Activated CD4-positive, alpha-beta memory T cell treated with anti-CD3 and anti-CD28 coated beads for 36 hours (primary cell): ENCODE results near the gene GLIS2. TPM values are rescaled to one million over a fixed set of nuclear protein-coding genes. Genes with fewer than 3 reads are reported as not detected.

Source experiments
- CTCF ChIA-PET: fragments of 350-600 bp; sonication (Branson Sonifier 250); formaldehyde crosslinking; loops from one replicate; lab custom pipeline; 2021; ENCODE audit warnings: antibody characterized with exemption, inconsistent platforms; lab: Charles Lee
- POLR2A ChIA-PET: fragments of 350-600 bp; sonication (Branson Sonifier 250); formaldehyde crosslinking; loops from one replicate; lab custom pipeline; 2021; ENCODE audit warnings: antibody characterized with exemption; lab: Charles Lee
- DNase-seq: peaks from one replicate; pipeline ENCODE4 v3.0.0-alpha.2; 2020
- H3K27ac Mint-ChIP-seq: one replicate; pipeline ENCODE4 v1.8.0; 2021; ENCODE audit warnings: mixed read lengths
- H3K27me3 Mint-ChIP-seq: one replicate; pipeline ENCODE4 v1.8.0; 2021; ENCODE audit warnings: mixed read lengths
- H3K36me3 Mint-ChIP-seq: one replicate; pipeline ENCODE4 v1.8.0; 2021; ENCODE audit warnings: mixed read lengths
- H3K4me1 Mint-ChIP-seq: one replicate; pipeline ENCODE4 v1.8.0; 2021; ENCODE audit warnings: low read depth, mixed read lengths
- H3K4me3 Mint-ChIP-seq: one replicate; pipeline ENCODE4 v1.8.0; 2021; ENCODE audit warnings: mild to moderate bottlenecking, mixed read lengths
- H3K9me3 Mint-ChIP-seq: one replicate; pipeline ENCODE4 v1.8.0; 2021; ENCODE audit warnings: mixed read lengths
- intact Hi-C: fragments of 100-400 bp; cut with micrococcal nuclease; formaldehyde crosslinking; loops from one replicate; pipeline ENCODE4 v1.15.1; 2023
- total RNA-seq, 2 experiments: library from RNA; stranded (reverse); gene quantifications; one replicate each; pipeline ENCODE4 v1.2.3, GENCODE V29; 2021

GLIS2 gene
- total RNA-seq, 2 experiments from 2014 or later = 0.52 to 0.68 TPM

DNA sequence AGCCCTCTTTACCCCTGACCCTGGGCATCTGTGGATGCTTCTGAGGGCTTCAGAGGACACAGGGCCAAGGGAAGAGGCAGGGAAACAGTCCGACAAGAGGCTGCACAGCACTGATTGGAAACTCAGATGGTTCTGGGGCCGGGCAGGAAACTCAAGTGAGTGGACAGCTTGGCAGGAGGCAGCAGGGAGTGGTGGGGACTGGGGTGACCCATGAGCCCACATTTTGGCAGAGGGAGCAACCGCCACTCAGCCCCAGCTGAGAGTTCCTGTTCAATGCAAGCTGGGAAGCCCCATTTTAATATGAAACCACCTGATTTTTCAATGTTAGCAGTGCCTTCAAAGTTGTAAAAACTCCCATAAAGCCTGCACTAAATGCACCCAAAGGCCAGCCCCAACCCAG, 54.3 kb downstream of the GLIS2 start:
- intact Hi-C loops = no loop called here
- Mint-ChIP-seq H3K4me3 (no peak overlapping the region), H3K27ac (no peak overlapping the region), H3K36me3 (no peaks in the 10 kb centered on the region), H3K27me3 (no peaks in the 10 kb centered on the region), H3K4me1 (peaks cover 15% of the 10 kb centered on the region), H3K9me3 (no peaks in the 10 kb centered on the region)
- ChIA-PET POLR2A (no interaction called here), CTCF (interaction anchor here (0.6 to 2.0 kb wide), 4 partner anchors 9 to 34 kb away, joined by 3 to 7 read pairs (median 4); no protein-coding TSS in a partner anchor)
- no peak for DNase-seq

GRCh38 chr16:4370570-4371356, 54.9 kb downstream of the GLIS2 start:
- intact Hi-C loops = no loop called here
- Mint-ChIP-seq H3K36me3 (no peaks in the 10 kb centered on the region), H3K27ac (no peak overlapping the region), H3K9me3 (no peaks in the 10 kb centered on the region), H3K27me3 (no peaks in the 10 kb centered on the region), H3K4me1 (peaks cover 19% of the 10 kb centered on the region), H3K4me3 (no peak overlapping the region)
- CTCF ChIA-PET = interaction anchor here (1.0 to 1.4 kb wide), 2 partner anchors 32 to 33 kb away, joined by 3 to 6 read pairs; no protein-coding TSS in a partner anchor
- DNase-seq = no peak
- POLR2A ChIA-PET = no interaction called here

DNA sequence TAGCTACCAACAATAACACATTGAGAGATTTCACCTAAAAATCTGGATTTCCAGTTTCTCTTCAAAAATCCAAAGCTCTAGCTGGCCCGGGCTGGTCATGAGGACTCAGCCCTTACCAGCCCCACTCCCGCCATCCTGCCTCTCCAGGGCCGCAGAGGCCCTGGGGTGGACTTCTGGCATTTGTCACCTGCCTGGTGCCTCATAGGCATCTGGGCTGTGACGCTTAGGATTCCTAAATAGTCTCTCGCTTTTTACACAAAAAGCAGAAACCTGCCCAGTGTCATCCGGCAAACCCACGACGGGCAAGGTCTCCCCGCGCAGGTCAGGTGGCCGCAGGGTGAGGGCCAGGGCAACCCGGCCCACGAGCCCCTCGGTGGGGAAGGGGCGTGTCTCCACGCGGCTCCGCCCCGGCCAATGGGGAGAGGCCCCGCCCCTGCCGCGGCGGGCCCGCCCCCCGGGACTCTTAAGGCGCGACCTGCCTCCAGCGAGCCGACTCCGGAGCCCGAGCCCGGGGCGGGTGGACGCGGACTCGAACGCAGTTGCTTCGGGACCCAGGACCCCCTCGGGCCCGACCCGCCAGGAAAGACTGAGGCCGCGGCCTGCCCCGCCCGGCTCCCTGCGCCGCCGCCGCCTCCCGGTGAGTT, 55.6 kb downstream of the GLIS2 start, which contains the start of gene VASN:
TSS of gene VASN (plus strand) at position 492 of the 644 bp plus-strand sequence. CDS start 9,030 bp downstream, outside the sequence.
- Mint-ChIP-seq H3K4me3 (peak within 1 kb of the TSS; percentile 66), H3K4me1 (peaks cover 20% of the 10 kb centered on the region), H3K27ac (no peak within 1 kb of the TSS), H3K9me3 (no peaks in the 10 kb centered on the region), H3K27me3 (no peaks in the 10 kb centered on the region), H3K36me3 (no peaks in the 10 kb centered on the region)
- peak; percentile 73 for DNase-seq
- ChIA-PET POLR2A (no interaction called here), CTCF (interaction anchor here (1.0 to 2.1 kb wide), 3 partner anchors 31 to 33 kb away, joined by 3 to 7 read pairs (median 6); no protein-coding TSS in a partner anchor)
- intact Hi-C loops = no loop called here

GRCh38 chr16:4372001-4372577, 56.2 kb downstream of the GLIS2 start:
- Mint-ChIP-seq H3K27me3 (no peaks in the 10 kb centered on the region), H3K27ac (no peak overlapping the region), H3K4me1 (peaks cover 20% of the 10 kb centered on the region), H3K4me3 (peak overlapping the region; percentile 66), H3K36me3 (no peaks in the 10 kb centered on the region), H3K9me3 (no peaks in the 10 kb centered on the region)
- intact Hi-C loops = no loop called here
- DNase-seq = peak; percentile 44
- ChIA-PET CTCF (interaction anchor here (2.1 kb wide), 1 partner anchor 31 kb away, joined by 7 read pairs; no protein-coding TSS in a partner anchor), POLR2A (no interaction called here)

GRCh38 chr16:4372578-4373355, 56.9 kb downstream of the GLIS2 start:
- H3K27me3 Mint-ChIP-seq = no peaks in the 10 kb centered on the region
- ChIA-PET POLR2A (interaction anchor here (0.9 kb wide), 1 partner anchor 84 kb away, joined by 3 read pairs; no protein-coding TSS in a partner anchor), CTCF (interaction anchor here (2.1 kb wide), 1 partner anchor 30 kb away, joined by 7 read pairs; no protein-coding TSS in a partner anchor)
- no peak for DNase-seq
- intact Hi-C loops = no loop called here
- H3K4me3 Mint-ChIP-seq = peak overlapping the region; percentile 66
- peaks cover 20% of the 10 kb centered on the region for H3K4me1 Mint-ChIP-seq
- no peaks in the 10 kb centered on the region for H3K36me3 Mint-ChIP-seq
- no peak overlapping the region for H3K27ac Mint-ChIP-seq
- H3K9me3 Mint-ChIP-seq = no peaks in the 10 kb centered on the region

DNA sequence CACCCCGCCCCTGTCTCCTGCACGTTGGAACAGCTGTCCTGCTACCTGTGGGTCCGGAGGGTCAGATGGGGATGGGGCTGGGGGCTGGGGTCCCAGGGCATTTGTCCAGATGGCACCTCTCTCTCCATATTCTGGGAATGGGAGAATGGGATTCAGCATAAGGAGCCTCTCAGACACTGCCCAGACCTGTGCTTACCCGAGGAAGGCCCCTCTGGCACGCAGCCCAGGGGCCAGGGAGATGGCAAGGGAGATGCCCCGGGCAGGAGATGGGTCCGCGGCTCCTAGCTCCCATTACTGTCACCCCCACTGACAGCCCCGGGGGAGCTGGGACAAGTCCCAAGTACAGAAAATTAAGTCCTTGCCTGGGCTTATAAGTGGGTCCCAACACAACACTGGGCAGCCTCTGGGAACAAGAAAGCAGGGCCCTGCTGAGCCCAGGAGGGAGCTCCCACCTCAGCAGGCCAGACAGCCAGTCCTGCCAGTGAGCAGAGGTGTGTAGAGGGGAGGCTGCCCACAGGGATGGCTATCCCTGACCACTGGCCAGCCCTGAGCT, 57.6 kb downstream of the GLIS2 start:
- H3K4me1 Mint-ChIP-seq = peaks cover 20% of the 10 kb centered on the region
- no peaks in the 10 kb centered on the region for H3K36me3 Mint-ChIP-seq
- POLR2A ChIA-PET = interaction anchor here (0.9 kb wide), 1 partner anchor 85 kb away, joined by 3 read pairs; no protein-coding TSS in a partner anchor
- no peak for DNase-seq
- no peaks in the 10 kb centered on the region for H3K9me3 Mint-ChIP-seq
- no peak overlapping the region for H3K27ac Mint-ChIP-seq
- intact Hi-C loops = no loop called here
- no peaks in the 10 kb centered on the region for H3K27me3 Mint-ChIP-seq
- no peak overlapping the region for H3K4me3 Mint-ChIP-seq
- CTCF ChIA-PET = interaction anchor here (2.1 kb wide), 1 partner anchor 29 kb away, joined by 7 read pairs; no protein-coding TSS in a partner anchor

DNA sequence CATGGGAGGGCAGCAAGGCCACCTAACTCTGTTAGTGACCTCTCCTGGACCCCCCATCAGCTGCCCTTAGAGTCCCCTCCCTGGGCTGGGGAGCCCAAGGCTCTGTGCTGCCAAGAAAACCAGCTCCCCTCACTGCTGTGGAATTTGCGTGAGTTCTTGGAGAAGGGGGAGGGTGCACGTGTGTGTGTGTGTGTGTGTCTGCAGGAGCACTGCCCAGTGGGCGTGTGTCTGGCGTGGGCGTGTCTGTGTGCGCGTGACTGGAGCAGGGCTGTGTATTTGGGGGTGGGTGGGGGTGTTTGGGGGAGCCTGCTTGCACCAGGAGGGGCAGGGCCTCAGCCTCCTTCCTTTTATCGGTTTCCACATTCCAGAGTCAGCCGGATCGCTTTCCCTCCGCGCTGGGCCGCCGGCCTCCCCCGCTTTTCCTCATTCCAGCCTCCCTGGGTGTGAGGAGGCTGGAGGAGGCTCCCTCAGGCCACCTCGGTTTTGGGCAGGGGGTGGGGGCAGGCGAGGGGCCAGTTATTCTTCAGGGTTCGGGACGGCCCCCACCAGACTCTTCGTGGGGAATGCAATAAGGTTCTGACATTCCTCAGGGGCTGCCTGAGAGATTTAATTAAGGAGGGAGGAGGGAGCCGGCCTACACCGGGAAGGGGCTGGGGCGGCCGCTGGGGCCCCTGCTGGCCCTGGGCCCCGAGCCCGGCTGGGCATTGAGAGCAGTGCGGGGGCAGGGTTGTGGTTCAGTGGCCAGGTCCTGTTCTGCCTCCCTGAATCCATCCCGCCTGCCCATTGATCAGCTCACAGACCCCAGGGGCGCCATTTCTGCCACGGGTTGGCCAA, 58.3 kb downstream of the GLIS2 start:
- POLR2A ChIA-PET = interaction anchor here (0.9 kb wide), 1 partner anchor 85 kb away, joined by 3 read pairs; no protein-coding TSS in a partner anchor
- CTCF ChIA-PET = interaction anchor here (0.9 to 2.1 kb wide), 3 partner anchors 15 to 29 kb away, joined by 3 to 7 read pairs (median 4); no protein-coding TSS in a partner anchor
- Mint-ChIP-seq H3K27me3 (no peaks in the 10 kb centered on the region), H3K27ac (no peak overlapping the region), H3K9me3 (no peaks in the 10 kb centered on the region), H3K4me1 (peaks cover 20% of the 10 kb centered on the region), H3K36me3 (no peaks in the 10 kb centered on the region), H3K4me3 (no peak overlapping the region)
- intact Hi-C loops = no loop called here
- DNase-seq = no peak

- no peaks in the 10 kb centered on the region for H3K27me3 Mint-ChIP-seq
- no peaks in the 10 kb centered on the region for H3K9me3 Mint-ChIP-seq
- ChIA-PET CTCF (interaction anchor here (0.8 to 1.0 kb wide), 2 partner anchors 26 to 122 kb away, joined by 3 read pairs; no protein-coding TSS in a partner anchor), POLR2A (interaction anchor here (0.5 kb wide), 1 partner anchor 10 kb away, joined by 3 read pairs; no protein-coding TSS in a partner anchor)
- no peak for DNase-seq
- no peak overlapping the region for H3K27ac Mint-ChIP-seq
- intact Hi-C loops = no loop called here
- H3K36me3 Mint-ChIP-seq = peaks cover under 1% of the 10 kb centered on the region
- H3K4me3 Mint-ChIP-seq = no peak overlapping the region
- peaks cover 20% of the 10 kb centered on the region for H3K4me1 Mint-ChIP-seq
Observed at GRCh38 chr16:4375717-4376116, 59.9 kb downstream of the GLIS2 start.

DNA sequence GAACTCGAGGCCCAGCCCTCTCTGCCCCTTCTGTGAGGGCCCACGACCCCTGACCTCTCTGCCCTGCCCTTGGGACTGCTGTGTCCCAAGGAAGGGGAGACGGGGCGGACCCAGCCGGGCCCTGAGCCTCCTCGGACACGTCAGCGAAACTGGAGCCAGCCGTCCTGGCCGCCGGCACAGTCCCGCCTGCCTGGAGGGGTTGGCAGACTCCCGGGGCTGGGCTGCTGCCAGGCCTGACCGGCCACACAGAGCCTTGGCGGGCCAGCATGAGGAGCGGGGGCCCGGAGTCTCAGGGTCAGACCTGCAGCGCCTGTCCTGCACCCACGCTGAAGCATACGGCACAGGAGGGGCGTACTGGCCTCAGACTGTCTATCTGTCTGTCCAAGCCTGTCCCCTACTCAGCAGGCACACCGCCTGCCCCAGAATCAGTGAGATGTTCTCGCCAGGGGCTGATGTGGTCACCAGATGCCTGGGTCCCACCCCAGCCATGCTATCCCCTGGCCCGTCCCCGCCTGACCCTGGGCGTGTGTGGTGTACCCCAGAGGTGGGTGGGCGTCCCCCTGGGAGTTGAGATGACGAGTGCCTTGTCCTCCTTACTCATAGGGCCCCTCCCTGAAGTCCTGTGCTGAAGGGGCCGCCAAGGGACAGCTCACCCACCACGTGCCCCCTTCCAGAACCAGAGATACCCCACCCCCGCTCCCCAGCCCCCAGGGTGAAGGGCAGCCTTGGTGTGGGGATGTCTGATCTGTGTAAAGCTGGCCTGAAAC, 60.4 kb downstream of the GLIS2 start:
- POLR2A ChIA-PET = no interaction called here
- DNase-seq = no peak
- no peaks in the 10 kb centered on the region for H3K9me3 Mint-ChIP-seq
- no peak overlapping the region for H3K4me3 Mint-ChIP-seq
- peaks cover 2% of the 10 kb centered on the region for H3K36me3 Mint-ChIP-seq
- no peaks in the 10 kb centered on the region for H3K27me3 Mint-ChIP-seq
- CTCF ChIA-PET = interaction anchor here (1.0 kb wide), 1 partner anchor 25 kb away, joined by 3 read pairs; no protein-coding TSS in a partner anchor
- intact Hi-C loops = no loop called here
- peaks cover 20% of the 10 kb centered on the region for H3K4me1 Mint-ChIP-seq
- H3K27ac Mint-ChIP-seq = no peak overlapping the region
